ENCODE measurements around the gene TBXAS1. TPM values are rescaled to one million over a fixed set of nuclear protein-coding genes. Genes with fewer than 3 reads are reported as not detected.

TBXAS1 gene
- total RNA-seq, 1 experiment from 2014 or later: 2.2 TPM

GRCh38 chr7:139825666-139826290, 3.3 kb upstream of the TBXAS1 start:
- no TSS peak for BruUV-seq (replicated peaks)
- POLR2A ChIA-PET (ENCODE audit: unreplicated experiment): no interaction called here
- Histone ChIP-seq H3K27ac (no peak overlapping the region), H2AFZ (no peak overlapping the region), H3K4me3 (no peak overlapping the region), H3K27me3 (ENCODE audit: insufficient read depth, low read depth) (peaks cover 37% of the 10 kb centered on the region), H3K36me3 (ENCODE audit: low read depth) (no peaks in the 10 kb centered on the region), H3F3A (ENCODE audit: insufficient read depth, low read depth) (no peaks in the 10 kb centered on the region), H3K9me2 (ENCODE audit: insufficient read depth) (no peaks in the 10 kb centered on the region), H3K9me3 (ENCODE audit: insufficient read depth, low read depth) (no peaks in the 10 kb centered on the region), H3K4me1 (replicated peaks; ENCODE audit: insufficient read depth) (0 out of 2 replicates have a peak, but pooled peaks cover 6% of the 10 kb centered on the region), H3K79me2 (ENCODE audit: low read depth) (no peaks in the 10 kb centered on the region), H4K20me1 (ENCODE audit: insufficient read depth) (no peaks in the 10 kb centered on the region), H3K4me2 (no peak overlapping the region)
- TF ChIP-seq CTCF (conservative IDR thresholded peaks at IDR 0.05) (no peak), EZH2 (IDR thresholded peaks at IDR 0.05; ENCODE audit: low read depth) (no peak)
- intact Hi-C loops (cut with micrococcal nuclease; ENCODE audit: unreplicated experiment): no loop called here
- DNase-seq: no peak
- CTCF ChIA-PET: interaction anchor here (0.7 kb wide), 1 partner anchor 346 kb away, joined by 3 read pairs; no protein-coding TSS in a partner anchor

GRCh38 chr7:139827042-139827441, 2.0 kb upstream of the TBXAS1 start:
- Histone ChIP-seq H3K27me3 (ENCODE audit: insufficient read depth, low read depth) (peaks cover 24% of the 10 kb centered on the region), H3K9me2 (ENCODE audit: insufficient read depth) (no peaks in the 10 kb centered on the region), H3K9me3 (ENCODE audit: insufficient read depth, low read depth) (no peaks in the 10 kb centered on the region), H4K20me1 (ENCODE audit: insufficient read depth) (no peaks in the 10 kb centered on the region), H3K27ac (no peak overlapping the region), H3K36me3 (ENCODE audit: low read depth) (no peaks in the 10 kb centered on the region), H3K4me1 (replicated peaks; ENCODE audit: insufficient read depth) (0 out of 2 replicates have a peak, but pooled peaks cover 6% of the 10 kb centered on the region), H3K79me2 (ENCODE audit: low read depth) (no peaks in the 10 kb centered on the region), H3F3A (ENCODE audit: insufficient read depth, low read depth) (no peaks in the 10 kb centered on the region), H2AFZ (no peak overlapping the region), H3K4me3 (no peak overlapping the region), H3K4me2 (no peak overlapping the region)
- no TSS peak for BruUV-seq (replicated peaks)
- no peak for DNase-seq
- POLR2A ChIA-PET (ENCODE audit: unreplicated experiment): interaction anchor here (0.6 kb wide), 1 partner anchor 12 kb away, joined by 18 read pairs; no protein-coding TSS in a partner anchor
- intact Hi-C loops (cut with micrococcal nuclease; ENCODE audit: unreplicated experiment): no loop called here
- CTCF ChIA-PET: interaction anchor here (0.6 kb wide), 1 partner anchor 181 kb away, joined by 3 read pairs; no protein-coding TSS in a partner anchor
- TF ChIP-seq CTCF (conservative IDR thresholded peaks at IDR 0.05): no peak
- TF ChIP-seq EZH2 (IDR thresholded peaks at IDR 0.05; ENCODE audit: low read depth): no peak

- POLR2A ChIA-PET (ENCODE audit: unreplicated experiment): no interaction called here
These were observed 618 bp upstream of the TBXAS1 start for GRCh38 chr7:139828446-139828845.

More at GRCh38 chr7:139828446-139828845, 618 bp upstream of the TBXAS1 start:
- Histone ChIP-seq H2AFZ (no peak overlapping the region), H3K4me3 (no peak overlapping the region), H3K36me3 (ENCODE audit: low read depth) (no peaks in the 10 kb centered on the region), H3K27ac (no peak overlapping the region), H3K9me3 (ENCODE audit: insufficient read depth, low read depth) (no peaks in the 10 kb centered on the region), H3K9me2 (ENCODE audit: insufficient read depth) (no peaks in the 10 kb centered on the region), H3K4me1 (replicated peaks; ENCODE audit: insufficient read depth) (0 out of 2 replicates have a peak, but pooled peaks cover 6% of the 10 kb centered on the region), H3K4me2 (no peak overlapping the region), H3K79me2 (ENCODE audit: low read depth) (no peaks in the 10 kb centered on the region), H3F3A (ENCODE audit: insufficient read depth, low read depth) (no peaks in the 10 kb centered on the region), H4K20me1 (ENCODE audit: insufficient read depth) (no peaks in the 10 kb centered on the region), H3K27me3 (ENCODE audit: insufficient read depth, low read depth) (peaks cover 11% of the 10 kb centered on the region)
- no TSS peak for BruUV-seq (replicated peaks)
- DNase-seq: no peak
- TF ChIP-seq CTCF (conservative IDR thresholded peaks at IDR 0.05): no peak
- TF ChIP-seq EZH2 (IDR thresholded peaks at IDR 0.05; ENCODE audit: low read depth): no peak
- CTCF ChIA-PET: no interaction called here
- intact Hi-C loops (cut with micrococcal nuclease; ENCODE audit: unreplicated experiment): no loop called here
